DMS53 treated with DMSO at 0.1 percent for 48 hours (cell line): ENCODE data around the gene SPRR2D.
"Not testable (repeated sequence)": the region's sequence is repeated elsewhere in the genome, so short reads cannot be mapped to it uniquely, and the experiment has no call there.

Source experiments
- DNase-seq: peaks from one replicate; lab custom pipeline; 2025; ENCODE audit not compliant: unreplicated experiment; lab: John Stamatoyannopoulos, UW

The SPRR2D gene

GRCh38 chr1:153040950-153041631 is at the start of gene SPRR2D:
SPRR2D (minus strand) TSS chr1:153041120; CDS start chr1:153040346, 774 bp downstream.
- DNase-seq: no peak

- no peak for DNase-seq
Measured at GRCh38 chr1:153087652-153088051, 46.7 kb upstream of the SPRR2D start.

GRCh38 chr1:153081736-153082135 is 40.8 kb upstream of the SPRR2D start:
- no peak for DNase-seq

- DNase-seq: no peak
Measured at GRCh38 chr1:153072806-153073726, 32.1 kb upstream of the SPRR2D start.

GRCh38 chr1:153071511-153071910 is 30.6 kb upstream of the SPRR2D start, which contains the start of gene SPRR2B:
SPRR2B (minus strand) TSS chr1:153071611; CDS start chr1:153070839, 772 bp downstream.
- no peak for DNase-seq

GRCh38 chr1:153070243-153070642 is 29.3 kb upstream of the SPRR2D start:
- DNase-seq: no peak

- DNase-seq: no peak
Measured at GRCh38 chr1:153058826-153059784, 18.2 kb upstream of the SPRR2D start.

GRCh38 chr1:153058154-153058553 is 17.2 kb upstream of the SPRR2D start:
- DNase-seq: no peak

- no peak for DNase-seq
Measured at GRCh38 chr1:153057375-153057774, 16.5 kb upstream of the SPRR2D start, which contains the start of gene SPRR2A. SPRR2A (minus strand) TSS chr1:153057512; CDS start chr1:153056735, 777 bp downstream.

- DNase-seq: not testable (repeated sequence)
Measured at GRCh38 chr1:153056111-153056510, 15.2 kb upstream of the SPRR2D start.

GRCh38 chr1:153049211-153049610 is 8.3 kb upstream of the SPRR2D start:
- DNase-seq: no peak

- no peak for DNase-seq
Measured at GRCh38 chr1:153035211-153035610, 5.7 kb downstream of the SPRR2D start.

- no peak for DNase-seq
Measured at GRCh38 chr1:153032677-153033308, 8.1 kb downstream of the SPRR2D start.

- no peak for DNase-seq
Measured at GRCh38 chr1:153032073-153032472, 8.8 kb downstream of the SPRR2D start.

GRCh38 chr1:153030895-153031294 is 10.0 kb downstream of the SPRR2D start, which contains the start of gene SPRR1B:
SPRR1B (plus strand) TSS chr1:153031203; CDS start chr1:153032346, 1,143 bp downstream.
- DNase-seq: no peak

- no peak for DNase-seq
Measured at GRCh38 chr1:153028766-153029165, 12.2 kb downstream of the SPRR2D start.

- no peak for DNase-seq
Measured at GRCh38 chr1:153025797-153026196, 15.1 kb downstream of the SPRR2D start.

- DNase-seq: no peak
Measured at GRCh38 chr1:153024413-153024812, 16.5 kb downstream of the SPRR2D start.

GRCh38 chr1:153023109-153023508 is 17.8 kb downstream of the SPRR2D start:
- no peak for DNase-seq

- DNase-seq: not testable (repeated sequence)
Measured at GRCh38 chr1:153022340-153022739, 18.6 kb downstream of the SPRR2D start.
